SK-N-SH treated with all-trans-retinoic acid at 6 μM for 48 hours (cell line): Measurements from ENCODE around the gene CEP192.
"Not testable (repeated sequence)": the region's sequence is repeated elsewhere in the genome, so short reads cannot be mapped to it uniquely, and the experiment has no call there.

Experiments used
- ATAC-seq: fragments of 200-7000 bp; cut with Tn5 transposase; 3 replicates; pipeline ENCODE4 v1.9.1; 2020; ENCODE audit warnings: mild to moderate bottlenecking, moderate library complexity
- ARNTL ChIP-seq: fragments of 450-650 bp; formaldehyde crosslinking; IDR thresholded peaks from 2 replicates; pipeline ENCODE4 v1.5.0; 2020; ENCODE audit warnings: low read depth, mild to moderate bottlenecking, moderate library complexity, borderline replicate concordance
- BACH2 ChIP-seq: fragments of 250-450 bp; sonication (Bioruptor Pico); IDR thresholded peaks from 2 replicates; pipeline ENCODE4 v1.9.0; 2021; ENCODE audit warnings: mild to moderate bottlenecking, borderline replicate concordance
- CREB5 ChIP-seq: fragments of 250-450 bp; sonication (Bioruptor Pico); IDR thresholded peaks from 2 replicates; pipeline ENCODE4 v1.5.1; 2020; ENCODE audit warnings: low read depth, mild to moderate bottlenecking, moderate library complexity
- CSDC2 ChIP-seq: fragments of 250-450 bp; sonication (Bioruptor Pico); IDR thresholded peaks from 2 replicates; pipeline ENCODE4 v1.5.0; 2020; ENCODE audit warnings: mild to moderate bottlenecking, moderate library complexity
- ESRRG ChIP-seq: fragments of 250-450 bp; sonication (Bioruptor Pico); IDR thresholded peaks from 2 replicates; pipeline ENCODE4 v1.6.1; 2021; ENCODE audit warnings: mild to moderate bottlenecking
- GLIS3 ChIP-seq: fragments of 250-450 bp; sonication (Bioruptor Pico); IDR thresholded peaks from 2 replicates; pipeline ENCODE4 v1.5.0; 2020; ENCODE audit warnings: mild to moderate bottlenecking, moderate library complexity
- ISL1 ChIP-seq: fragments of 250-450 bp; sonication (Bioruptor Pico); IDR thresholded peaks from 2 replicates; pipeline ENCODE4 v2.1.2; 2022; ENCODE audit warnings: mild to moderate bottlenecking, moderate library complexity
- POU6F1 ChIP-seq: fragments of 250-450 bp; sonication (Bioruptor Pico); IDR thresholded peaks from 2 replicates; pipeline ENCODE4 v1.8.0; 2021; ENCODE audit warnings: low read depth, mild to moderate bottlenecking, moderate library complexity, borderline replicate concordance
- RARB ChIP-seq: fragments of 250-450 bp; sonication (Bioruptor Pico); IDR thresholded peaks from 2 replicates; pipeline ENCODE4 v1.8.0; 2021; ENCODE audit warnings: mild to moderate bottlenecking, moderate library complexity
- SNAI2 ChIP-seq: fragments of 250-450 bp; sonication (Bioruptor Pico); IDR thresholded peaks from 2 replicates; pipeline ENCODE4 v1.5.0; 2020; ENCODE audit warnings: mild to moderate bottlenecking, moderate library complexity
- TCF4 ChIP-seq: fragments of 250-450 bp; sonication (Bioruptor Pico); IDR thresholded peaks from 2 replicates; pipeline ENCODE4 v1.8.0; 2021; ENCODE audit warnings: mild to moderate bottlenecking, moderate library complexity, borderline replicate concordance
- TOX ChIP-seq: fragments of 250-450 bp; sonication (Bioruptor Pico); IDR thresholded peaks from 2 replicates; pipeline ENCODE4 v1.8.0; 2021; ENCODE audit warnings: mild to moderate bottlenecking, moderate library complexity, borderline replicate concordance
- TSHZ2 ChIP-seq: fragments of 250-450 bp; sonication (Bioruptor Pico); IDR thresholded peaks from 2 replicates; pipeline ENCODE4 v1.5.0; 2020; ENCODE audit warnings: mild to moderate bottlenecking, moderate library complexity
- ZC3H10 ChIP-seq: fragments of 250-450 bp; sonication (Bioruptor Pico); IDR thresholded peaks from 2 replicates; pipeline ENCODE4 v1.5.1; 2021; ENCODE audit warnings: mild to moderate bottlenecking, moderate library complexity
- ZFP3 ChIP-seq: fragments of 250-450 bp; sonication (Bioruptor Pico); IDR thresholded peaks from 2 replicates; pipeline ENCODE4 v1.5.0; 2020; ENCODE audit warnings: mild to moderate bottlenecking, moderate library complexity
- ZFP30 ChIP-seq: fragments of 450-650 bp; formaldehyde crosslinking; IDR thresholded peaks from 2 replicates; pipeline ENCODE4 v1.5.0; 2022; ENCODE audit warnings: mild to moderate bottlenecking, moderate library complexity
- ZNF565 ChIP-seq: fragments of 450-650 bp; formaldehyde crosslinking; conservative IDR thresholded peaks from 2 replicates; pipeline ENCODE4 v1.5.0; 2020; ENCODE audit warnings: low read depth, mild to moderate bottlenecking, moderate library complexity
- ZNF70 ChIP-seq: fragments of 450-650 bp; formaldehyde crosslinking; IDR thresholded peaks from 2 replicates; pipeline ENCODE4 v1.5.0; 2020; ENCODE audit warnings: mild to moderate bottlenecking, moderate library complexity
- ZNF8 ChIP-seq: fragments of 450-650 bp; formaldehyde crosslinking; IDR thresholded peaks from 2 replicates; pipeline ENCODE4 v1.5.0; 2020; ENCODE audit warnings: mild to moderate bottlenecking, moderate library complexity

The CEP192 gene

GRCh38 chr18:12995424-12995823 is 4.3 kb downstream of the CEP192 start:
- no peak for TF ChIP-seq ZFP3 (CRISPR knock-in tag)
- no peak for TF ChIP-seq ZC3H10 (CRISPR knock-in tag)
- no peak for TF ChIP-seq ISL1 (CRISPR knock-in tag)
- no peak for TF ChIP-seq ZNF8 (CRISPR knock-in tag)
- no peak for TF ChIP-seq ZNF70 (CRISPR knock-in tag)
- no peak for TF ChIP-seq TSHZ2
- TF ChIP-seq ESRRG (CRISPR knock-in tag), result no peak
- TF ChIP-seq POU6F1, result no peak
- no peak for TF ChIP-seq ZNF565 (CRISPR knock-in tag)
- no peak for ATAC-seq

- TF ChIP-seq ZFP30 (CRISPR knock-in tag) (no peak), SNAI2 (CRISPR knock-in tag) (no peak), ZNF8 (CRISPR knock-in tag) (no peak), RARB (CRISPR knock-in tag) (no peak), ISL1 (CRISPR knock-in tag) (no peak), GLIS3 (CRISPR knock-in tag) (no peak), BACH2 (CRISPR knock-in tag) (no peak), ZFP3 (CRISPR knock-in tag) (no peak)
- no peak for ATAC-seq
These were observed 4.9 kb downstream of the CEP192 start for GRCh38 chr18:12995952-12996477.

- TF ChIP-seq ZNF70 (CRISPR knock-in tag) (no peak), TSHZ2 (no peak), TOX (CRISPR knock-in tag) (no peak), CSDC2 (CRISPR knock-in tag) (no peak), ZNF8 (CRISPR knock-in tag) (no peak), ARNTL (CRISPR knock-in tag) (no peak), RARB (CRISPR knock-in tag) (no peak), ZFP3 (CRISPR knock-in tag) (no peak), SNAI2 (CRISPR knock-in tag) (no peak), TCF4 (CRISPR knock-in tag) (no peak), CREB5 (CRISPR knock-in tag) (no peak), ISL1 (CRISPR knock-in tag) (no peak)
- no peak for ATAC-seq
These were observed 5.6 kb downstream of the CEP192 start for GRCh38 chr18:12996661-12997292.

GRCh38 chr18:12997330-12997729 is 6.2 kb downstream of the CEP192 start:
- ATAC-seq, result not testable (repeated sequence)
